GM12878 (cell line): ENCODE measurements around the gene TESMIN. TPM values are rescaled to one million over a fixed set of nuclear protein-coding genes. Genes with fewer than 3 reads are reported as not detected.

Source experiments
- ATAC-seq: fragments of 200-7000 bp; cut with Tn5 transposase; 3 replicates; pipeline ENCODE4 v1.9.1; 2020; ENCODE audit warnings: mild to moderate bottlenecking, moderate library complexity
- BruUV-seq: library from RNA; stranded (reverse); fragments of 400-500 nt; replicated peaks from 2 replicates; lab custom pipeline; 2021; lab: Mats Ljungman, UMichigan
- CTCF ChIA-PET: fragments of 300-600 bp; sonication (Branson Sonifier 250); formaldehyde crosslinking; extraction: SDS; loops from one replicate; lab custom pipeline; 2021; ENCODE audit warnings: inconsistent platforms; lab: Yijun Ruan, JAX
- POLR2A ChIA-PET: fragments of 350-600 bp; formaldehyde crosslinking; extraction: SDS; loops from one replicate; lab custom pipeline; 2021; ENCODE audit warnings: inconsistent platforms; lab: Charles Lee
- RAD21 ChIA-PET: fragments of 300-600 bp; sonication (Branson Sonifier 250); formaldehyde crosslinking; loops from one replicate; lab custom pipeline; 2023; ENCODE audit warnings: antibody characterized with exemption; ENCODE audit not compliant: unreplicated experiment; lab: Charles Lee
- SMC1A ChIA-PET: fragments of 300-600 bp; sonication (Branson Sonifier 250); formaldehyde crosslinking; loops from one replicate; lab custom pipeline; 2023; ENCODE audit not compliant: unreplicated experiment, uncharacterized antibody; lab: Charles Lee
- DNase-seq: peaks from one replicate; pipeline ENCODE4 v3.0.0-alpha.2; 2011; ENCODE audit warnings: low read depth, low spot score
- FAIRE-seq: peaks from 3 replicates; lab custom pipeline; 2011; peaks lifted over from hg19 to GRCh38; lab: Jason Lieb, UNC
- H2AFZ ChIP-seq: 2 replicates; pipeline ENCODE4 v1.6.0; 2011; ENCODE audit warnings: low read depth, low read length, control low read depth; ENCODE audit not compliant: control insufficient read depth
- H3K27ac ChIP-seq: 2 replicates; pipeline ENCODE4 v1.5.1; 2011; ENCODE audit warnings: control low read depth; ENCODE audit not compliant: control insufficient read depth, insufficient read depth
- H3K27me3 ChIP-seq, 2 experiments: replicated peaks in 1 of 2; 2 replicates each; pipeline versions ENCODE4 v1.6.0 to v1.6.1; 2011; ENCODE audit warnings: low read length in 1 of 2; ENCODE audit not compliant: control insufficient read depth in 2 of 2, insufficient read depth in 2 of 2
- H3K36me3 ChIP-seq, 2 experiments: 2 replicates each; pipeline ENCODE4 v1.5.1; 2011; ENCODE audit warnings: low read length in 1 of 2; ENCODE audit not compliant: control insufficient read depth in 2 of 2, insufficient read depth in 2 of 2
- H3K4me1 ChIP-seq: 2 replicates; pipeline ENCODE4 v1.6.1; 2011; ENCODE audit warnings: mild to moderate bottlenecking, low read length, moderate library complexity, mixed read lengths; ENCODE audit not compliant: control insufficient read depth, insufficient read depth
- H3K4me2 ChIP-seq: 2 replicates; pipeline ENCODE4 v1.6.0; 2011; ENCODE audit warnings: control low read depth; ENCODE audit not compliant: control insufficient read depth, insufficient read depth
- H3K4me3 ChIP-seq: fragments of 200-600 bp; sonication (generic); 2 replicates; pipeline ENCODE4 v1.5.1; 2016
- H3K79me2 ChIP-seq: 2 replicates; pipeline ENCODE4 v1.6.0; 2011; ENCODE audit warnings: low read length; ENCODE audit not compliant: control insufficient read depth, insufficient read depth
- H3K9ac ChIP-seq: 2 replicates; pipeline ENCODE4 v1.8.0; 2011; ENCODE audit warnings: low read length, control low read depth, mixed read lengths; ENCODE audit not compliant: control insufficient read depth, insufficient read depth
- H3K9me3 ChIP-seq: replicated peaks from 3 replicates; pipeline ENCODE4 v1.5.1; 2011; ENCODE audit warnings: mild to moderate bottlenecking, low read length; ENCODE audit not compliant: control insufficient read depth, insufficient read depth
- H4K20me1 ChIP-seq: 2 replicates; pipeline ENCODE4 v1.6.0; 2011; ENCODE audit not compliant: control insufficient read depth, insufficient read depth
- BCL11A ChIP-seq: IDR thresholded peaks from 2 replicates; pipeline ENCODE4 v1.6.1; 2011; ENCODE audit warnings: low read depth, low read length
- BHLHE40 ChIP-seq, 2 experiments: fragments of 450-650 bp in 1 of 2; IDR thresholded peaks; 2 replicates each; pipeline ENCODE4 v1.6.1; 2011 to 2017; ENCODE audit warnings: low read depth in 2 of 2, borderline replicate concordance in 1 of 2, improper control_type of control experiment in 1 of 2, low read length in 1 of 2, mild to moderate bottlenecking in 1 of 2
- CREM ChIP-seq: IDR thresholded peaks from 2 replicates; pipeline ENCODE4 v1.6.1; 2014; ENCODE audit warnings: antibody characterized with exemption, low read depth
- CTCF ChIP-seq, 3 experiments: IDR thresholded peaks in 2 of 3; conservative IDR thresholded peaks in 1 of 3; 2 replicates each; pipeline ENCODE4 v1.5.1; 2011; ENCODE audit warnings: low read depth in 3 of 3, low read length in 3 of 3, mild to moderate bottlenecking in 3 of 3, control low read depth in 2 of 3, moderate library complexity in 2 of 3, inconsistent platforms in 1 of 3, mixed read lengths in 1 of 3; ENCODE audit not compliant: control insufficient read depth in 2 of 3, insufficient read depth in 1 of 3; ENCODE audit errors: extremely low read depth in 1 of 3
- EGR1 ChIP-seq, 2 experiments: IDR thresholded peaks; 1 replicate in 1 of 2; 2 replicates in 1 of 2; pipeline ENCODE4 v1.6.1; 2011 to 2012; ENCODE audit warnings: low read depth in 2 of 2, low read length in 2 of 2, borderline replicate concordance in 1 of 2, mild to moderate bottlenecking in 1 of 2, moderate library complexity in 1 of 2
- IKZF1 ChIP-seq: fragments of 450-650 bp; conservative IDR thresholded peaks from 2 replicates; pipeline ENCODE4 v1.6.1; 2017; ENCODE audit warnings: antibody characterized with exemption, mild to moderate bottlenecking
- NKRF ChIP-seq: fragments of 450-650 bp; conservative IDR thresholded peaks from 2 replicates; pipeline ENCODE4 v1.6.1; 2017; ENCODE audit warnings: mild to moderate bottlenecking, moderate library complexity
- RAD51 ChIP-seq: fragments of 450-650 bp; IDR thresholded peaks from 2 replicates; pipeline ENCODE4 v1.6.1; 2016; ENCODE audit warnings: moderate library complexity, mild to moderate bottlenecking, inconsistent platforms
- SMAD5 ChIP-seq: IDR thresholded peaks from 2 replicates; pipeline ENCODE4 v1.6.1; 2016; ENCODE audit warnings: antibody characterized with exemption, low read depth
- SMC3 ChIP-seq: IDR thresholded peaks from 2 replicates; pipeline ENCODE4 v1.6.1; 2011; ENCODE audit warnings: low read length, improper control_type of control experiment, borderline replicate concordance
- STAT3 ChIP-seq: IDR thresholded peaks from 2 replicates; pipeline ENCODE4 v1.6.1; 2011; ENCODE audit warnings: low read depth, low read length, improper control_type of control experiment
- TBL1XR1 ChIP-seq: IDR thresholded peaks from 2 replicates; pipeline ENCODE4 v1.6.1; 2012; ENCODE audit warnings: low read depth, low read length, improper control_type of control experiment
- TCF7 ChIP-seq: IDR thresholded peaks from 2 replicates; pipeline ENCODE4 v1.6.1; 2014; ENCODE audit warnings: antibody characterized with exemption, borderline replicate concordance
- ZNF217 ChIP-seq: fragments of 450-650 bp; IDR thresholded peaks from 2 replicates; pipeline ENCODE4 v1.6.1; 2017; ENCODE audit warnings: antibody characterized with exemption, mild to moderate bottlenecking
- WGBS: methylation state at CpG from one replicate; pipeline ENCODE4 v1.1.6; 2016; ENCODE audit warnings: low lambda C conversion rate; ENCODE audit not compliant: insufficient replicate concordance, insufficient coverage; ENCODE audit errors: missing lambda C conversion rate; 5-methylcytosine and 5-hydroxymethylcytosine counted together
- in situ Hi-C: fragments of 300-500 bp; cut with MboI; formaldehyde crosslinking; loops from 9 replicates; pipeline ENCODE4 v1.14.3; 2018; ENCODE audit warnings: mixed read lengths
- intact Hi-C: fragments of 100-400 bp; cut with micrococcal nuclease; formaldehyde crosslinking; loops from one replicate; pipeline ENCODE4 v1.14.2; 2022; ENCODE audit not compliant: unreplicated experiment
- polyA plus RNA-seq, 11 experiments: library from polyadenylated mRNA; depleted of rRNA in 4 of 11; unstranded in 6 of 11; stranded (reverse) in 5 of 11; fragments of >200 nt; fragmentation: Nextera tagmentation in 4 of 11; fragmentation: Illumina TruSeq in 1 of 11; extraction: Ambion mirVana in 4 of 11; extraction: Trizol in 1 of 11; gene quantifications; 1 replicate in 1 of 11; 2 replicates in 10 of 11; pipeline versions ENCODE4 v1.2.1 to v1.2.3, GENCODE V29; 2011 to 2016; ENCODE audit warnings: inconsistent platforms in 2 of 11, missing spikeins in 2 of 11, low read depth in 1 of 11
- total RNA-seq, 4 experiments: library from RNA; depleted of rRNA in 3 of 4; stranded (reverse); fragments of >200 nt in 3 of 4; fragmentation: Illumina TruSeq in 1 of 4; extraction: Trizol in 1 of 4; gene quantifications; 2 replicates each; pipeline versions ENCODE4 v1.2.1 to v1.2.3, GENCODE V29; 2013 to 2021
- TF ChIP-seq, protein P1 (sequence below): fragments of 450-650 bp; IDR thresholded peaks from 2 replicates; pipeline ENCODE4 v1.6.1; 2018; ENCODE audit warnings: borderline replicate concordance, mild to moderate bottlenecking; ENCODE audit not compliant: partially characterized antibody
- TF ChIP-seq, protein P2 (sequence below): fragments of 450-650 bp; IDR thresholded peaks from 2 replicates; pipeline ENCODE4 v1.6.1; 2018; ENCODE audit warnings: mild to moderate bottlenecking, low read depth, moderate library complexity; ENCODE audit not compliant: partially characterized antibody

Gene TESMIN
- total and polyA plus RNA-seq, 10 of the 15 experiments (the other 5 are each of a cell fraction or from before 2014, with no cell fraction given), result 0.31 to 3.4 (median 1.2) TPM; not detected in 1

DNA sequence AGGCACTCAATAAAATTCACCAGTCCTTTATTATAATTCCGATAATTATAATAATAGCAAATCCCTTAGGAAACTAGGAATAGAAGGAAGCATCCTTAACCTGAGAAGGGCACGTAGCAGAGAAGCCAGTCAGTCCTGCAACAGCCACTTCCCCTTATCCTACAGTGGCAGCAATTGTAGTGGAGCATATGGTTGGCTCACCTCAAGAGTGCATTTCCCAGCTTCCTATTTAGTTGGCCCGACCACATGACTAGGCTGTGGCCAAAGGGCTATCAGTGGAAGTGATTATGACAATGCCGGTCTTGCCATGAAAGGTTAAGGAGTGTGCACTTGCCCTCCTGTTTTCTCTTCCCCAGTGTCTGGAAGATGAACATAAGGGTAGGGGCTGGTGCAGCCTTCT, 27.0 kb downstream of the TESMIN start:
- BruUV-seq, result no TSS peak
- no peak overlapping the region for H3K27ac ChIP-seq
- H3K9ac ChIP-seq, result no peak overlapping the region
- ChIA-PET POLR2A (no interaction called here), CTCF (no interaction called here), RAD21 (no interaction called here), SMC1A (no interaction called here)
- H3K36me3 ChIP-seq, result no peaks in the 10 kb centered on the region
- no peak overlapping the region for H2AFZ ChIP-seq
- peaks cover 0 to 1% of the 10 kb centered on the region in 2 experiments; a peak in 2 of 4 replicates for H3K27me3 ChIP-seq
- H3K4me1 ChIP-seq, result no peaks in the 10 kb centered on the region
- DNase-seq (no peak), ATAC-seq (no peak), FAIRE-seq (no peak)
- H3K4me3 ChIP-seq, result no peak overlapping the region
- H4K20me1 ChIP-seq, result no peaks in the 10 kb centered on the region
- no peak overlapping the region for H3K4me2 ChIP-seq
- intact Hi-C loops, result no loop called here
- in situ Hi-C loops, result no loop called here
- H3K9me3 ChIP-seq, result no peaks in the 10 kb centered on the region; the same call in 2 of the 3 replicates
- no peaks in the 10 kb centered on the region for H3K79me2 ChIP-seq
- WGBS, result 34% methylated on average over 4 of the region's 4 CpGs
- TF ChIP-seq, protein P1, sequence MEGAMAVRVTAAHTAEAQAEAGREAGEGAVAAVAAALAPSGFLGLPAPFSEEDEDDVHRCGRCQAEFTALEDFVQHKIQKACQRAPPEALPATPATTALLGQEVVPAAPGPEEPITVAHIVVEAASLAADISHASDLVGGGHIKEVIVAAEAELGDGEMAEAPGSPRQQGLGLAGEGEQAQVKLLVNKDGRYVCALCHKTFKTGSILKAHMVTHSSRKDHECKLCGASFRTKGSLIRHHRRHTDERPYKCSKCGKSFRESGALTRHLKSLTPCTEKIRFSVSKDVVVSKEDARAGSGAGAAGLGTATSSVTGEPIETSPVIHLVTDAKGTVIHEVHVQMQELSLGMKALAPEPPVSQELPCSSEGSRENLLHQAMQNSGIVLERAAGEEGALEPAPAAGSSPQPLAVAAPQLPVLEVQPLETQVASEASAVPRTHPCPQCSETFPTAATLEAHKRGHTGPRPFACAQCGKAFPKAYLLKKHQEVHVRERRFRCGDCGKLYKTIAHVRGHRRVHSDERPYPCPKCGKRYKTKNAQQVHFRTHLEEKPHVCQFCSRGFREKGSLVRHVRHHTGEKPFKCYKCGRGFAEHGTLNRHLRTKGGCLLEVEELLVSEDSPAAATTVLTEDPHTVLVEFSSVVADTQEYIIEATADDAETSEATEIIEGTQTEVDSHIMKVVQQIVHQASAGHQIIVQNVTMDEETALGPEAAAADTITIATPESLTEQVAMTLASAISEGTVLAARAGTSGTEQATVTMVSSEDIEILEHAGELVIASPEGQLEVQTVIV, result no peak
- no peak for TF ChIP-seq SMAD5
- no peak for TF ChIP-seq TCF7
- TF ChIP-seq, protein P2, sequence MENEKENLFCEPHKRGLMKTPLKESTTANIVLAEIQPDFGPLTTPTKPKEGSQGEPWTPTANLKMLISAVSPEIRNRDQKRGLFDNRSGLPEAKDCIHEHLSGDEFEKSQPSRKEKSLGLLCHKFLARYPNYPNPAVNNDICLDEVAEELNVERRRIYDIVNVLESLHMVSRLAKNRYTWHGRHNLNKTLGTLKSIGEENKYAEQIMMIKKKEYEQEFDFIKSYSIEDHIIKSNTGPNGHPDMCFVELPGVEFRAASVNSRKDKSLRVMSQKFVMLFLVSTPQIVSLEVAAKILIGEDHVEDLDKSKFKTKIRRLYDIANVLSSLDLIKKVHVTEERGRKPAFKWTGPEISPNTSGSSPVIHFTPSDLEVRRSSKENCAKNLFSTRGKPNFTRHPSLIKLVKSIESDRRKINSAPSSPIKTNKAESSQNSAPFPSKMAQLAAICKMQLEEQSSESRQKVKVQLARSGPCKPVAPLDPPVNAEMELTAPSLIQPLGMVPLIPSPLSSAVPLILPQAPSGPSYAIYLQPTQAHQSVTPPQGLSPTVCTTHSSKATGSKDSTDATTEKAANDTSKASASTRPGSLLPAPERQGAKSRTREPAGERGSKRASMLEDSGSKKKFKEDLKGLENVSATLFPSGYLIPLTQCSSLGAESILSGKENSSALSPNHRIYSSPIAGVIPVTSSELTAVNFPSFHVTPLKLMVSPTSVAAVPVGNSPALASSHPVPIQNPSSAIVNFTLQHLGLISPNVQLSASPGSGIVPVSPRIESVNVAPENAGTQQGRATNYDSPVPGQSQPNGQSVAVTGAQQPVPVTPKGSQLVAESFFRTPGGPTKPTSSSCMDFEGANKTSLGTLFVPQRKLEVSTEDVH, result no peak
- no peak for TF ChIP-seq STAT3
- TF ChIP-seq RAD51, result no peak
- TF ChIP-seq BHLHE40 (IDR thresholded peaks at IDR 0.05; ENCODE audit: borderline replicate concordance in 1 of 2, low read depth in 2 of 2, low read length in 1 of 2), result no peak
- TF ChIP-seq SMC3, result no peak
- TF ChIP-seq NKRF, result no peak
- no peak for TF ChIP-seq ZNF217
- no peak for TF ChIP-seq BCL11A
- no peak for TF ChIP-seq CREM
- TF ChIP-seq TBL1XR1, result no peak
- no peak for TF ChIP-seq EGR1 (IDR thresholded peaks at IDR 0.05; ENCODE audit: borderline replicate concordance in 1 of 2, low read depth in 2 of 2, low read length in 2 of 2)
- TF ChIP-seq CTCF (IDR thresholded peaks at IDR 0.05 in 2 of 3, conservative IDR thresholded peaks at IDR 0.05 in 1 of 3; ENCODE audit: control insufficient read depth in 2 of 3, extremely low read depth in 1 of 3, insufficient read depth in 1 of 3, low read depth in 3 of 3, low read length in 3 of 3), result no peak
- no peak for TF ChIP-seq IKZF1
